NCI-H2107 treated with DMSO at 0.1 percent for 48 hours (cell line): ENCODE measurements around the gene TREM1.
A peak's percentile ranks its signal among the peaks of the same experiment; 100 is the strongest.
"Not testable (repeated sequence)": the region's sequence is repeated elsewhere in the genome, so short reads cannot be mapped to it uniquely, and the experiment has no call there.

Source experiments
- DNase-seq: peaks from one replicate; lab custom pipeline; 2025; ENCODE audit not compliant: unreplicated experiment; lab: John Stamatoyannopoulos, UW

The TREM1 gene

DNA sequence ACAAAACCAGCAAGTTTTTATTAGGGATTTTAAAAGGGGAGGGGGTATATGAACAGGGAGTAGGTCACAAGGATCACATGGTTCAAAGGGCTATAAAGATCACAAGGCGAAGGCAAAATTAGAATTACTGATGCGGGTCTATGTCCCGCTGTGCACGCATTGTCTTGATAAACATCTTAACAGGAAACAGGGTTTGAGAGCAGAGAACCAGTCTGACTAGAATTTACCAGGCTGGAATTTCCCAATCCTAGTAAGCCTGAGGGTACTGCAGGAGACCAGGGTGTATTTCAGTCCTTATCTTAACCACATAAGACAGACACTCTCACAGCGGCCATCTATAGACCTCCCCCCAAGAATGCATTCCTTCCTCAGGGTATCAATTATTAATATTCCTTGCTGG lies 10.8 kb upstream of the TREM1 start:
- DNase-seq: not testable (repeated sequence)

- DNase-seq: no peak
These were observed 7.9 kb upstream of the TREM1 start for GRCh38 chr6:41294214-41294872.

GRCh38 chr6:41291717-41292116 lies 5.2 kb upstream of the TREM1 start:
- DNase-seq: no peak

DNA sequence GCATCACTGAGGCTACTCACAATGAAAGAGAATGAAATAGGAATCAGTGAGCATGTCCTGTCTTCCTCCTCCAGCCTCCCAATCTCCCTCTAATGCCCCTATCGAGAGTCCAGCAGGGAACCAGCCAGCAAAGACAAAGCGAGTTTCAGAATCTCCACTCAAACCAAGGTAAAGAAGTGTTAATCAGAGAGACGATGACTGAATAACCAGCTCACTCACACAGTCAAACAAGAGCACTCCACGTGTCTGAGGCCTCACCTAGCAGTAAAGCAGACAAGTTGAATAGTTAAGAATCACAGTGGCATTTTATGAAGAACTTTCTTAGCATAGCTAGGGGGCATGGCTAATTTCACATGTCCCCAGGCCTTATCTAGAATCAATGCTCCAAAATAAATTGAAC lies 3.3 kb upstream of the TREM1 start:
- no peak for DNase-seq

DNA sequence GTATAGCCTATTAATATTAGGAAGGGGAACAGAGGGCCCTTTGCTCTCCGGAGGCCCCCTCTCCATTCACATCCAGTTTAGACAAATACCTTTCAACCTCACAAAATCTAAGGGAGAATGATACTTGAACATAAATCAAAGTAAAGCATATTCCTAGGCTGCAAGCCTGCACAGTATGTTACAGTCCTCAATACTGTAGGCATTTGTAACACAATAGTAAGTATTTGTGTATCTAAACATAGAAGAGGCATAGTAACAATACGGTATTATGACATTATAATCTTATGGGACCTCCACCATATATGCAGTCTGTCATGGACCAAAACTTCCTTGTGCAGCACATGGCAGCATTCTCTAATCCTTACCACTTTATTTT lies 2.3 kb upstream of the TREM1 start:
- no peak for DNase-seq

DNA sequence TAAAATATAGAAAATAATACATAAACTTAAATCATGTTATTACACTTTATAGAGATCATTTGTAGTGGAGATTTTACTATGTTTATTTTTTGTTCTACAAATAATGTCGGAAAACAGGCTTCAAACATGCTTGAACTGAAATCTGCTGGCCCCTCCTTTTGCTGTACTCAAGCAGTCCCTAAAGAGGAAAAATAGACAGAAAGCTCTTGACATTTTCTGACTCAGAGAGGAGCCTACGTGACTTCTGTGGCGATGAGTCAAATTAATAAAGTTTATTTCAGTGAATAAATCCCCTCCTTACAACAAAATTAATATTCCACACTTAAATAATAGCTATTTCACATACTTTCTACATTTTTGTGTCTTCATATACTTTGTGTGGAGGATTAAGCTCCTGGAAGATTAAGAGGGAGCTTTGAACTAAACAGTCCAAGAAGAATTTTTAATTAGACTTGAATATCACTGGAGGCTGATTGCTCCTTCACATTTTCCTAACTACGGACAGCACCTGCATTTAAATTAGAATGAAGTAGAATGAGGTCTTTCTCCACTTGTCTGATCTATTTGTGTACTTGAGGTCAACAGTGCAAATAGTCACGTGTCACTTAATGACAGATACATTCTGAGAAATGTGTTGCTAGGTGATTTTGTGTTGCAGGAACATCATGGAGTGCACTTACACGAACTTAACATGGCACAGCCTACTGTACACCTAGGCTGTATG lies 1.7 kb upstream of the TREM1 start:
- DNase-seq: peak; percentile 69

DNA sequence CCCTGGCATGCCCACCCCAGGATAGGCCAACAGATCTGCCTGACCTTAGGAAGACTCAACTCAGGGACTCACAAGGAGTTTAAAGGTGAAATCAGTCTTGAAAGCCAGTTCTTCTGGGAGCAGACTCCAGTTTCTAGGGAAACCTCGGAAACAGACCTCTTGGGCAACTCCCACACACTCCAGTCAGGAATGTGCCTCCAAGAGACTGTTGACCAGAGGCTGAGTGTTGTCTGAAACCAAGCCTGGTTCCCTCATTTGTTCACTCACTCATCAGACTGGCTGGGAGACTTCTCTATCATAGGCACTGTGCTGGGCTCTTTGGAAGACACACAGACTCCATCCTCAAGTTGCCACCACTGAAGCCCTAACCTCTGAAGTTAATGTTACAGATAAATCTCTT lies 1.8 kb downstream of the TREM1 start:
- DNase-seq: no peak

DNA sequence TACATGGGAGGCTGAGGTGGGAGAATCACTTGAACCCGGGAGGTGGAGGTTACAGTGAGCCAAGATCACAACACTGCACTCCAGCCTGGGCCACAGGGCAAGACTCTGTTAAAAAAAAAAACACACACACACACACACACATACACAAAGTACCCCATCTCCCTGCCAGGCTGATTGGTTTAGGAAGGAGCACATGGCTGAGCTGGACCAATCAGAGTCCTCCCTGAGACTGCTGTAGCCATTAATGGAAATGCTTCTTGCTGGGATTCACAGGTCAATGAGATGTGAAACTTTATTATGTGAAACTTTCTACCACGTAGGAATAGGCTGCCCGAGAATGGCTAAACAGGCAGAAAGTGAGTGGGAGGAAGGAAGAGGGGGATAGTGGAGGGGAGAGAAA lies 2.9 kb downstream of the TREM1 start:
- DNase-seq: no peak

- DNase-seq: no peak
These were observed 6.0 kb downstream of the TREM1 start for GRCh38 chr6:41280381-41281057.

GRCh38 chr6:41278699-41279405 lies 7.6 kb downstream of the TREM1 start:
- peak; percentile 25 for DNase-seq

- DNase-seq: no peak
These were observed 8.9 kb downstream of the TREM1 start for GRCh38 chr6:41277605-41278004.

GRCh38 chr6:41275489-41275888 lies 11.0 kb downstream of the TREM1 start:
- DNase-seq: no peak

GRCh38 chr6:41274256-41274655 lies 12.2 kb downstream of the TREM1 start:
- DNase-seq: no peak

GRCh38 chr6:41273714-41274113 lies 12.8 kb downstream of the TREM1 start:
- DNase-seq: no peak

DNA sequence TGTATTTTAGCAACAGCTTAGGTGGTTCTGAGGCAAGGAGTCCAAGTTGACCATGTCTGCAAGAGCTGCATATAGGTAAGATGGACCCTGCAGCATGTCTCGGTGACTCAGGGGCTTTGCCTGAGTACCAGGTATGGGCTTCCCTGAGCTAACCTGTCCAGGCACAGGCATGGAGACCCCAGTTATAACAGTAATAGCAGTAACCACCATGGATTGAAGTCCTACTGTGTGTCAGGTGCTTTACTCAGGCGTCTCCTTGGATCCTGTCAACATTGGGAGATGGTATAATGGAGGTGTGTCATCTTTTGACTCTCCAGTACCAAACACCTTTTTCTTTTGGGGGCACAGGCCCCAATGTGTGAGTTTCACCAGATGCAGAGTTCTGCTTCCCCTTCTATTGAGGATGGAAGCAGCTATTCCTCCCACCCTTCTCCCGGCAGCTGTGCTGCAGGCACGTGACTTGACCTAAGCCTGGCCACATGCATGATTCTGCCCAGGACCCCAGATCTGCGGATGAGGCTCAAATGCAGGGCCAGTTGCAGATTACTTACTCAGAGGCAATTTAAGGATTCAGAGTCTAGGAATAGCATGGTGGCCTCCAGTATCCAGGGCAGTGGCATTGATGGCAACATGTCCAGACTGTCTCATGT lies 13.8 kb downstream of the TREM1 start:
- no peak for DNase-seq

- no peak for DNase-seq
These were observed 14.5 kb downstream of the TREM1 start for GRCh38 chr6:41271901-41272395.

DNA sequence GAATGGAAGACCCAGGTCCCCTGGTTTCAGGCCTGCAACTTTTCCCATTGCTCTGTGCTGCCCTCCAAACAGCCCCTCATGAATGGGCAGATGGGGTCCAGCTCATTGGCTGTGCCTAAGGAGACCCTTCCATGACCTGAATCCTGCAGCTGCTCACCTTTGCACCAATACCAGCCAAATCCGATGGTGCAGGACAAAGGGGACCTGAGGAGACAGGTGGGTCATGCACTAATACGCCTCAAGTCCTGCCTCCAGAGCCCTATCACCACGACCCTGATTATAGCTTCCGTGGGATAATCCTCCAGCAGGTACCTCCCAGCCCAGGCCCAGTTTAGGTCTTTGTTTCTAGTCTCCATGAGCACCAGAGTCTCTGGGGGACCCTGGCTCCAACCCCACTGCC lies 16.8 kb downstream of the TREM1 start:
- DNase-seq: no peak

DNA sequence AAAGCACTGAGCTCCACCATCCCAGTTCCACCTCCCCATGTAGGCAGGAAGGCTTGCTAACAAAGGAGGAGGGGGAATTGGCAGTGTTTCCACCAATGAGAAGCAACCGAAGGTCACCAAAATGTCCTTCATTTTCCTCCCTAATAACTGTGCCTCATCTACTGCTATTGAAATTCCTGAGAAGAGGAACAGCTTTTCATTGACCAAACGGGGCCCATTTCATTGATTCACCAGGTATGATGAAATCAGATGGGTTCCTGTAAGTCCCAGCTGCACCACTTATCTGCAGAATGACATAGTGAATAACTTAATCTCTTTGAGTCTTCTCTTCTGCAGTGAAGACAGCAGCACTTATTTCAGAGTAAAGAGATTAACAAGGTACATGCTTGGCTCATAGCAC lies 17.3 kb downstream of the TREM1 start:
- no peak for DNase-seq

GRCh38 chr6:41268478-41268877 lies 18.0 kb downstream of the TREM1 start:
- DNase-seq: no peak

GRCh38 chr6:41266541-41266940 lies 19.9 kb downstream of the TREM1 start:
- DNase-seq: no peak

- no peak for DNase-seq
These were observed 23.2 kb downstream of the TREM1 start for GRCh38 chr6:41263267-41263666.
